GM18499 (cell line): ENCODE results near the gene IL22RA2.
A peak's percentile ranks its signal among the peaks of the same experiment; 100 is the strongest.
"Not testable (repeated sequence)": the region's sequence is repeated elsewhere in the genome, so short reads cannot be mapped to it uniquely, and the experiment has no call there.

Experiments
- ATAC-seq: cut with Tn5 transposase; IDR thresholded peaks from one replicate; pipeline ENCODE4 v1.9.1; 2021; ENCODE audit warnings: moderate number of reproducible peaks; ENCODE audit not compliant: insufficient read depth, unreplicated experiment

The IL22RA2 gene, protein sequence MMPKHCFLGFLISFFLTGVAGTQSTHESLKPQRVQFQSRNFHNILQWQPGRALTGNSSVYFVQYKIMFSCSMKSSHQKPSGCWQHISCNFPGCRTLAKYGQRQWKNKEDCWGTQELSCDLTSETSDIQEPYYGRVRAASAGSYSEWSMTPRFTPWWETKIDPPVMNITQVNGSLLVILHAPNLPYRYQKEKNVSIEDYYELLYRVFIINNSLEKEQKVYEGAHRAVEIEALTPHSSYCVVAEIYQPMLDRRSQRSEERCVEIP

GRCh38 chr6:137173501-137173900 lies at the start of gene IL22RA2:
TSS of gene IL22RA2 (minus strand) at chr6:137173644. CDS start at chr6:137161749, 11,895 bp downstream.
- ATAC-seq, result no peak

- ATAC-seq, result no peak
These were observed 48.9 kb upstream of the IL22RA2 start for GRCh38 chr6:137222381-137222780.

GRCh38 chr6:137219664-137220252 lies 46.3 kb upstream of the IL22RA2 start:
- ATAC-seq, result no peak

- ATAC-seq, result peak; percentile 56
These were observed 45.6 kb upstream of the IL22RA2 start, which contains the start of gene IFNGR1 for GRCh38 chr6:137218917-137219663. TSS of gene IFNGR1 (minus strand) at chr6:137219385. CDS start at chr6:137219327, 58 bp downstream.

DNA sequence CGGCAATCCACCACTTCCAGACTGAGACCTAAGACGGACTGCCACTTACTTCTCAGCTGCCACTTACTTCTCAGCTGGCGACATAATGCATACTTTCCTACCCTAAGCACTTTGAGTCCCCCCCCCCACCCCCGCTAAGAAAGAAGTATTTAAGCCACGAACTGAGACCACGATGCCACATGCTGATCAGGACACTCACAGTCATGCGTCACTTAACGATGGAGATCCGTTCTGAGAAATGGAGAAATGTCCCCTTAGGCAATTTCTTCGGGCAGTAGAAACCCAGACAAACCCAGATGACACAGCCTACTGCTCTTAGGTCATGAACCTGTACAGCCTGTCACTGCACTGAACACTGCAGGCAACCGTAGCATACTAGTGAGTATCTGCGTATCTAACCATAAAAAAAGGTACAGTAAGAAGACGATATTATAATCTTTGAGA lies 45.1 kb upstream of the IL22RA2 start:
- ATAC-seq, result peak; percentile 27

- no peak for ATAC-seq
These were observed 44.5 kb upstream of the IL22RA2 start for GRCh38 chr6:137217801-137218472.

- no peak for ATAC-seq
These were observed 43.6 kb upstream of the IL22RA2 start for GRCh38 chr6:137216875-137217553.

DNA sequence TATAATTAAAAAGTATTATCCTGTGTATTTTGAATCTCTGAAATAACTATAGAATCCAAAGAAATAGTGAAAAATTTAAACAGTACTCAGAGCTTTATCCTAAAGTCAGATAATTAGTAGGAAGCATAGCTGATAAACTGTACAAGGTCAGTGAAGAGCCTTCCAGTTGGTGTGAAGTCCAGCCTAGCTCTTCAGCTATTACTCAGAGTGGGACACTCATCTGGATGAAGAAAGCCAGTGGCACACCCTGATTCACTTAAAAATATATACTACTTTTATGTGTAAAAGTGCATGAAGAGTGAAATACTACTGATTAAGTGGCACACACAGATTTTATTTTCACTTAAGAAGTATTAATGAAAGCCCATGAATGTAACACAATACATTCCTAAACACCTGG lies 42.7 kb upstream of the IL22RA2 start:
- ATAC-seq, result no peak

GRCh38 chr6:137215630-137216029 lies 42.2 kb upstream of the IL22RA2 start:
- ATAC-seq, result not testable (repeated sequence)

DNA sequence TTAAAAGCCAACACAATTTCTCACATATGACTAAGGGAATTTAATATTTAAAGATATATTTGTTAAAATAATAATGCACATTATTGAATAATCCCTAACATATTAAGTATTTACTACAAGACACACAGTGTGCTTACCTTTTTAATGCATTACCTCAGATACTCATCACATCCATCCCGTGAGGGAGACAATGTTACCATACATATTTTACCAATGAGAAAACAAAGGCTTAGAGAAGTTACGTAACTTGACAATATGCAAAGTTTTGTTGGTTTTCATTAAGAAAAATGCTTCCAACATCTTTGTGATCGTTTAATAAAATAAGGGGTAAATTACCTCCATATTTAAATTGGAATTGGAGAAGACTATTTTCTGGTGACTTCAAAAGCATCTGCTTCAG lies 41.5 kb upstream of the IL22RA2 start:
- no peak for ATAC-seq

DNA sequence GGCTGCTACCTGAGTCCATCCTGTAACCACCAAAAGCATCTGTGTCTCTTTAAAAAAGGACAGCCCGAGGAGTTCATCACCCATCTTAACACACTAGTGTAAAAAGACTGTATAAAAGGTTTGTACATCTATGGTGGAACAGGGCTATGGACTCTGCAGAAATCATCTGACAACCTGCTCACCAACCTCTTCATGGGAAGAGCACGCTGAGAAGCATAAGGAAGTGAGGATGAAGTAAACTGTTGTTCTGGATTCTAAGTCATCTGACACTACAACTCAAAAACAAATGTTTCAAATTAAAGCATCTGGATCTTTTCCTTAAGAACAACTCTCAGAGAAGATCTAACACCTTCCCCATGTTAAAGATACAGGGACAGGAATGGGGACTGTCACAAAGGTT lies 40.4 kb upstream of the IL22RA2 start:
- no peak for ATAC-seq

DNA sequence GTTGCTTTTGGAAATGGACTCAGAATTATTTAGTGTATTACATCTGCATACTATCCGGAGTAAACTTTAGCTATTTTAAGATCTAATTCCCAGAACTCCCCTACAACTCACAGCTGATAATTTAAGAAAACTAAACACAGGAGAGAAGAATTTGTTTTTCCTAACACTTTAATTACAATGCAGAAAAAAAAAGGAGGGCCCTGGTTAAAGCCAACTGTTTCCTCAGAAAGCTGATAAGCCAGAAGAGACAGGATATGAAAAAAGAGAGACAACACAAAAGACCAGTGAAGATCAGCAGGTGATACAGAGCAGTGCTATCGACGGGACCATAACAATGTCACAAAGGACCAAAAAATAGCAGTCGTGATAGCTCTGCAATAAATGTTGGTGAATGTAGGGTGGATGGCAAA lies 39.9 kb upstream of the IL22RA2 start:
- no peak for ATAC-seq

DNA sequence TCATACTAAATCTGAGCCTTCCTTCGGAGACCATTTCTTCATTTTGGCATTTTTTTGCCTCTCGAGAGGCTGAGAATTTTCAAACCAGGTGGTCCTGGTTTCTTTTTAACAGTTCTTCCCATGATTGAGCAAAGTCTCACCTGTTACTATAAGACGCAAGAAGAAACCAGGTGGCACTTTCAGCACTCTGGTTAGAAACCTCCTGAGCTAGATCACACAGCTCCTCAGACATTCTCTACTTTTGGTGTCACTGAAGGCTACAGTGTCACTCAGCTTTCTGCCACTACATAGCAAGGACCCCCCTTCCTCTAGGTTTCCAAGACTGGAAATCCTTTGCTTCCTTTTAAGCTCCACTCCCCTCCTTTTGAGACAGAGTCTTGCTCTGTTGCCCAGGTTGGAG lies 38.5 kb upstream of the IL22RA2 start:
- no peak for ATAC-seq

- ATAC-seq, result no peak
These were observed 37.5 kb upstream of the IL22RA2 start for GRCh38 chr6:137210903-137211302.

DNA sequence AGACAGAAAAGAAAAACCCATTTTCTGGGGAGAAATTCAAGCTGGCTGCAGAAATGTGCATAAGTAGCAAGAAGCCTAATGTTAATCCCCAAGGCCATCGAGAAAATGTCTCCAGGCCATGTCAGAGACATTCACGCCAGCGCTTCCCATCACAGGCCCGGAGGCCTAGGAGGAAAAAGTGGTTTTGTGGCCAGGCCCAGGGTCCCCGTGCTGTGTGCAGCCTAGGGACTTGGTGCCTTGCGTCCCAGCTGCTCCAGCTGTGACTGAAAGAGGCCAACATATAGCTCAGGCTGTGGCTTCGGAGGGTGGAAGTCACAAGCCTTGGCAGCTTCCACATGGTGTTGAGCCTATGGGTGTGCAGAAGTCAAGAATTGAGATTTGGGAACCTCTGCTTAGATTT lies 34.8 kb upstream of the IL22RA2 start:
- ATAC-seq, result no peak

DNA sequence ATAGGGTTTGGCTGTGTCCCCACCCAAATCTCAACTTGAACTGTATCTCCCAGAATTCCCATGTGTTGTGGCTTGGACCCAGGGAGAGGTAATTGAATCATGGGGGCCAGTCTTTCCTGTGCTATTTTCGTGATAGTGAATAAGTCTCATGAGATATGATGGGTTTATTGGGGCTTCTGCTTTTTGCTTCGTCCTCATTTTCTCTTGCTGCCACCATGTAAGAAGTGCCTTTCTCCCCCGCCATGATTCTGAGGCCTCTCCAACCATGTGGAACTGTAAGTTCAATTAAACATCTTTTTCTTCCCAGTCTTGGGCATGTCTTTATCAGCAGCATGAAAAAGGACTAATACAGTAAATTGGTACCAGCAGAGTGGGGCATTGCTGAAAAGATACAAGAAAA lies 34.0 kb upstream of the IL22RA2 start:
- ATAC-seq, result not testable (repeated sequence)

DNA sequence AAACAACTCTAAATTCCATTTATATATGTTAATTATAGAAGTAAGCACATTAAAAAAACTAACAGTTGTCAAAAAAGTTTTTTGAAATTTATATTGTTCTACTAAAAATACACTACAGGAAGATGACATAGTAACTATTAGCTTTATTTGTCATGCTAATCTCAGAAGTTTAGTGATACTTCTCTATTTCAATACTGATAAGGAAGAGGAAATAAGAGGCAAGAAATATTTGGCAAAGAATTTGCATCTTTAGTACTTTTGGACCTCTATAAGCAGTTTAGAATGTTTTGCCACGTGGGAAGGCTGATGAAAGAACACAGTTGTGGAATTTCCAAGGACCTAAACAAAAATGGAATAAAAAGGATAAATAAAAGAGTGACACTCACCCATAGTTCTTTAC lies 33.1 kb upstream of the IL22RA2 start:
- no peak for ATAC-seq

- ATAC-seq, result no peak
These were observed 29.8 kb upstream of the IL22RA2 start for GRCh38 chr6:137203256-137203655.

DNA sequence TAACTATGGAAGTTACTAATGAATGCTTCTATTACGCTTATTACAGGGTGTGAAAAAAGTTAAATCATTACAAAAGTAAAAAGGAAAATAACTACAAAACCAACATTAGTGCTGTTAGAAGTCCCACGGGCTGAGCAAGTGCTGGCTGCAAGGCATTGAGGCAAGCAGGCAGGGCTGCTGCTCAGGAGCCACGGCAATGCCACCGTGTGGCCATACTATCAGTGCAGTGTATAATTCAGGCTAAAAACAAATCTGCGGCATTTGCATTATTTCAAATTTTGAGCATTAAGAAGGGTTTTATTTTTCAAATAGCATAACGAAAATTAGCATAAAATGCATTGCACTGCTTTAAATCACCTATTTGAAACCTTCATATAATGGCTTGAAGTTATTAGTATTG lies 28.6 kb upstream of the IL22RA2 start:
- ATAC-seq, result no peak

DNA sequence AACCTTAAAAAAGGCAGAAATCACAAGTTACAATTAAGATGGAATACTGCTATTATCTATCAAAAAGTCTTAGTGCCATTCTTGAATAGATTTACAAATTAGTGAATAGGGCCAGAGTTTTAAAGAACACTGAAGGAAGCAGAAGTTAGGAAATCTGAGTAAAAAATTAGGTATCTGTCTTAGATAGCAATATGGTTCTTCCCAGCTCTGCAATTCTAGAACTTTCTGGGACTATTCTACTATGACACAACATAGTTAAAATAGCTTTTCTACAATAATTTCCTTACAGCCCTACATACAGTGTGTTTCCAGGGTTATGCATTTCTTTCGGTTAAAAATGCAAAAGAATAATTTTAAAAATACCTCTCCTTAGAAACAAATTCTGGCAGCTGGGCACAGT lies 27.6 kb upstream of the IL22RA2 start:
- ATAC-seq, result no peak
